GM18502 (cell line): ENCODE data around the gene GABBR2.

Experiments used
- ATAC-seq: cut with Tn5 transposase; IDR thresholded peaks from one replicate; pipeline ENCODE4 v1.9.1; 2021; ENCODE audit warnings: mild to moderate bottlenecking; ENCODE audit not compliant: unreplicated experiment, poor library complexity

GABBR2 gene

GRCh38 chr9:98640394-98640793 lies 68.3 kb downstream of the GABBR2 start:
- no peak for ATAC-seq

GRCh38 chr9:98639133-98639532 lies 69.6 kb downstream of the GABBR2 start:
- no peak for ATAC-seq

- no peak for ATAC-seq
Observed at GRCh38 chr9:98637381-98637780, 71.4 kb downstream of the GABBR2 start.

GRCh38 chr9:98635374-98635773 lies 73.4 kb downstream of the GABBR2 start:
- ATAC-seq = no peak

GRCh38 chr9:98634685-98635336 lies 73.9 kb downstream of the GABBR2 start:
- ATAC-seq = no peak

GRCh38 chr9:98632839-98633238 lies 75.9 kb downstream of the GABBR2 start:
- no peak for ATAC-seq

- ATAC-seq = no peak
Observed at GRCh38 chr9:98627296-98627695, 81.4 kb downstream of the GABBR2 start.

- ATAC-seq = no peak
Observed at GRCh38 chr9:98625728-98626127, 83.0 kb downstream of the GABBR2 start.

DNA sequence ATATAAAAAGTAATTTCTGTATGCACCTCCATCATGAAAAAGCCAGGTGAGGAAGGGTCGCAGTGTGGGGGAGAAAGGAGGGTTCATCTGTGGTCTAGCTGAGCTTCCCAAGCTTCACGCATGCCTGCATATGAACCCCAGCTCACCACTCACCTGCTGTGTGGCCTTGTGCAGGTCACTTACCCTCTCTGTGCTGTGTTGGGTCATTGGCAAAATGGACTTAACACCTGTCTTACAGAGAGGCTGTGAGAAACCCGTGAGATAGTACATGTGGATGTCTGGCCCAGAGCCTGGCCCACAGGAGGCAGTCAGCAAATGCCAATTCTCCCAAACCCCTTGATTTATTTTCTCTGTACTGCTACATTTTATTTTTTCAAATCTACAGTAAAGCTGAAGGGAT lies 88.9 kb downstream of the GABBR2 start:
- ATAC-seq = no peak

DNA sequence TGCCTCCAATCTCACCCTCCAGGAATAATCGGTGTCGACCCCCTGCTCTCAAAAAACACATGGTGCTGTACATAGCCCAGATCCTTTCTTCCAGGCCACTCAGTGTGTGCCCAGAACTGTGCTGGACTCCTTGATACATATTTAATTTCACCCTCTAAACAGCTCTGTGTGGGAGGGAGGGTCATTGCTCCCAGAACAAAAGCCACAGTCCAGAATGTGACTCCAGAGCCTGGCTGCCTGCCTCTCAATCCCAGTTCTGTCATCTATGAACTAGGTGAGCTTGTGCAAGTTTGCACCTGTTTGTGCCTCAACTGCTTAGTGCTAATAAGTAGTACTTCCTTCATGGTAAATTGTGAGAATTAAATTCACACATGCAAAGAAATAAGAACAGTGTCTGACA lies 93.1 kb downstream of the GABBR2 start:
- ATAC-seq = no peak

DNA sequence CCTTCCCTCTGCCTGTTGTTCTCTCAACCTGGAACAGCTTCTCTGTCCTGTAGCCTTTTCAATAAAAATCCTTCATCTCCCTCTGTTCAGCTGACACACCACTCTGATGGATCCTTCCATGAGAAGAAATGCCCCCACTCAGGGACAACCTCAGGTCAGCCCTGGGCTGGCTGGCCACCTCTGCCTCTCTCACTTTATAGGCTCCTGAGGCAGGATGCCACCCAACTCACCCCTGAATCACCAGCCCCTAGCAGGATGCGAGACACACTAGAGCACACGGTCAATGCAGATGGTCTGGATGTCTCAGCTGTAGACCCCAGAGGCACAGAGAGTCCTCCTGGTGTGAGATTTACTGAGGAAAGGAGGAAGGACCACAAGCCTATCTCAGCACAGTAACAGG lies 93.8 kb downstream of the GABBR2 start:
- ATAC-seq = no peak

DNA sequence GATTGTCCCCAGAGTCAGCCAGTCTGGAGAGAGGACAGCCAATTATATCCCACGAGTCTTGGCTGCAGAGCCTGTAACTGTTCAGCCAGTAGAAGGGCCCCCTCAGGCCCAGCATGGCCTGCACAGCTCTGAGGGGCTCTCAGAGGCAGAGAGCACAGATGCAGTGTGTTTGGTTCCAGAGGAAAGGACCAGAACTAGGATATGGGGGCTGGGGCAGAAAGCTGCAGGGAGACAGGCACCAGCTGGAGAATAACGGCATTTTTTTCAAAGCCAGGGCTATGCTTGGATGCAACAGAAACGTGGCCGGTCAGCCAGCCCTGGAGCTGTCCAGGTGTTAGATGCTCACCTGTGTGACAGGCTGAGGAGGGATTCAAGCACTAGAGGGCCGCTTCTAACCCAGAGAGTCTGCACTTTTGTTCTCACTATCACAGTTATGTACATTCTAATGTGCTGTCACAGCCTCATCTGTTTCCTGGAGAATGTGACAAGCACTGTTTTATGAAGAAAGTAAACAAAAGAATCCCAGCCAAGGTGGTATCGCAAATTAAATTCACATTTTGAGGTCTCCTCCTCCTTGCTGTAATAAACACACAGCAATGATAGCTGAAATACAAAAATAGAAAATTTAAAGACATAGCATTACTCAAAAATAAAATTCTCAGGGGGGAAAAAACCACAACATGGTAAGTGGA lies 96.5 kb downstream of the GABBR2 start:
- ATAC-seq = no peak

- no peak for ATAC-seq
Observed at GRCh38 chr9:98611319-98611718, 97.4 kb downstream of the GABBR2 start.

- no peak for ATAC-seq
Observed at GRCh38 chr9:98610711-98611110, 98.0 kb downstream of the GABBR2 start.

- ATAC-seq = no peak
Observed at GRCh38 chr9:98610211-98610610, 98.5 kb downstream of the GABBR2 start.

GRCh38 chr9:98609646-98610045 lies 99.1 kb downstream of the GABBR2 start:
- no peak for ATAC-seq

- no peak for ATAC-seq
Observed at GRCh38 chr9:98607787-98608186, 100.9 kb downstream of the GABBR2 start.

DNA sequence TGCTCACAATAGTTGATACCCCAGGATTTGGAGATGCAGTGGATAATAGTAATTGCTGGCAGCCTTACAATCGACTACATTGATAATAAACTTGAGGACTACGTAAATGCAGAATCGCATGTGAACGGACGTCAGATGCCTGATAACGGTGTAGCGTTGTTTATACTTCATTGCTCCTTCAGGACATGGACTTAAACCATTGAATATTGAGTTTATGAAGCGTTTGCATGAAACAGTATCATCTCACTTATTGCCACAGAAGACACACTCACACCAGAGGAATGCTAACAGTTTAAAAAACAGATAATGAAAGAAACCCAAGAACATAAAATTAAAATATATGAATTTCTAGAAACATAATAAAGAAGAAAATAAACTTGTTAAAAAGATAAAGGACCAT lies 101.6 kb downstream of the GABBR2 start:
- ATAC-seq = no peak

- ATAC-seq = no peak
Observed at GRCh38 chr9:98606730-98607129, 102.0 kb downstream of the GABBR2 start.

- no peak for ATAC-seq
Observed at GRCh38 chr9:98605116-98605515, 103.6 kb downstream of the GABBR2 start.

- no peak for ATAC-seq
Observed at GRCh38 chr9:98603821-98604383, 104.8 kb downstream of the GABBR2 start.
